ENCODE results near the gene AKAP13.

DNA sequence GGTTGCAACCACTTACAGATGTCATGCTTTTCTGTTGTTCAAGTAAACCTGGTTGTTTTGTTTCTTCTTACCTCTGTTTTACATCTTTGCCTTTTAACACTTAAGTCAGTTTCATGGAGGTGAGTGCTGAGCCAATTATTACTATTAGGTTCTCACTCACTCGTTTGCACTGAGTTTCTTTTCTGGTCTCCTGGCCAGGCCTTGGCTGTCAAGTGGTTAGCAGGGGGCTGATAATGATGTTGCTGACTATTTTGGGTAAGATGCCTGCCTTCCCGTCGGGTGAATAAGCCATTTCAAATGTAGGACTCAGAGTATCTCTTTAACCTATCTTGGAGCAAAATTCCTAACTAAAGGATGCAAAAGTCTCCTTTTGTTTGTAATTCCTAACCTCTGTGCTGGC is 335.9 kb downstream of the AKAP13 start:
- TF ChIP-seq POLR2A (IDR thresholded peaks at IDR 0.05) (no peak), CTCF (IDR thresholded peaks at IDR 0.05) (no peak), POLR2AphosphoS5 (IDR thresholded peaks at IDR 0.05) (no peak)
